GM12878 (cell line): ENCODE data around the gene IFITM1. TPM values are rescaled to one million over a fixed set of nuclear protein-coding genes. Genes with fewer than 3 reads are reported as not detected.

ENCODE experiments used
- CBX3 ChIP-seq: fragments of 200-600 bp; sonication (generic); IDR thresholded peaks from 2 replicates; pipeline ENCODE4 v1.6.1; 2016; ENCODE audit warnings: low read depth, borderline replicate concordance
- CHD1 ChIP-seq: IDR thresholded peaks from 2 replicates; pipeline ENCODE4 v1.6.1; 2012; ENCODE audit warnings: low read depth, low read length, improper control_type of control experiment
- E4F1 ChIP-seq: fragments of 450-650 bp; IDR thresholded peaks from 2 replicates; pipeline ENCODE4 v1.6.1; 2018; ENCODE audit warnings: borderline replicate concordance, mild to moderate bottlenecking; ENCODE audit not compliant: partially characterized antibody
- IKZF1 ChIP-seq: fragments of 450-650 bp; conservative IDR thresholded peaks from 2 replicates; pipeline ENCODE4 v1.6.1; 2017; ENCODE audit warnings: antibody characterized with exemption, mild to moderate bottlenecking
- MXI1 ChIP-seq: fragments of 150-350 bp; IDR thresholded peaks from 2 replicates; pipeline ENCODE4 v1.6.1; 2011; ENCODE audit warnings: low read depth, mild to moderate bottlenecking, inconsistent platforms, low read length, improper control_type of control experiment
- PAX5 ChIP-seq: IDR thresholded peaks from 2 replicates; pipeline ENCODE4 v1.6.1; 2011; ENCODE audit warnings: low read depth, low read length, borderline replicate concordance
- PAX8 ChIP-seq: fragments of 450-650 bp; IDR thresholded peaks from 2 replicates; pipeline ENCODE4 v1.6.1; 2017; ENCODE audit warnings: mild to moderate bottlenecking, moderate library complexity
- RBBP5 ChIP-seq: fragments of 200-600 bp; sonication (generic); conservative IDR thresholded peaks from 2 replicates; pipeline ENCODE4 v1.6.1; 2016
- RUNX3 ChIP-seq: IDR thresholded peaks from 2 replicates; pipeline ENCODE4 v1.6.1; 2012; ENCODE audit warnings: low read length, inconsistent platforms
- SRF ChIP-seq, 2 experiments: IDR thresholded peaks; 2 replicates each; pipeline ENCODE4 v1.6.1; 2011; ENCODE audit warnings: low read depth in 2 of 2, low read length in 2 of 2, mild to moderate bottlenecking in 1 of 2, moderate library complexity in 1 of 2
- ZBED1 ChIP-seq: IDR thresholded peaks from 2 replicates; pipeline ENCODE4 v1.6.1; 2016; ENCODE audit warnings: borderline replicate concordance
- polyA plus RNA-seq, 11 experiments: library from polyadenylated mRNA; depleted of rRNA in 4 of 11; unstranded in 6 of 11; stranded (reverse) in 5 of 11; fragments of >200 nt; fragmentation: Nextera tagmentation in 4 of 11; fragmentation: Illumina TruSeq in 1 of 11; extraction: Ambion mirVana in 4 of 11; extraction: Trizol in 1 of 11; gene quantifications; 1 replicate in 1 of 11; 2 replicates in 10 of 11; pipeline versions ENCODE4 v1.2.1 to v1.2.3, GENCODE V29; 2011 to 2016; ENCODE audit warnings: inconsistent platforms in 2 of 11, missing spikeins in 2 of 11, low read depth in 1 of 11
- total RNA-seq, 4 experiments: library from RNA; depleted of rRNA in 3 of 4; stranded (reverse); fragments of >200 nt in 3 of 4; fragmentation: Illumina TruSeq in 1 of 4; extraction: Trizol in 1 of 4; gene quantifications; 2 replicates each; pipeline versions ENCODE4 v1.2.1 to v1.2.3, GENCODE V29; 2013 to 2021

Gene IFITM1
- total and polyA plus RNA-seq, 10 of the 15 experiments (the other 5 are each of a cell fraction or from before 2014, with no cell fraction given) = 396 to 2,788 (median 607) TPM

GRCh38 chr11:269146-269890 is 44.5 kb upstream of the IFITM1 start (continued):
- TF ChIP-seq E4F1 (no peak), PAX5 (peak; percentile 93), SRF (IDR thresholded peaks at IDR 0.05; ENCODE audit: low read depth in 2 of 2, low read length in 2 of 2) (peak in 1 of 2 experiments; percentile 73; a peak in 2 of 4 replicates), IKZF1 (peak; percentile 89), RBBP5 (no peak), PAX8 (no peak), CBX3 (no peak), MXI1 (no peak), RUNX3 (peak; percentile 95), CHD1 (peak; percentile 90; the same call in 1 of the 2 replicates), ZBED1 (peak; percentile 75; the same call in 1 of the 2 replicates)
